GM12874 (cell line): ENCODE data around the gene S100A9.

ENCODE experiments used
- TF ChIP-seq, protein P1 (sequence below): IDR thresholded peaks from 2 replicates; pipeline ENCODE4 v1.5.1; 2011; ENCODE audit warnings: low read depth, mild to moderate bottlenecking, control low read depth, low read length, moderate library complexity; ENCODE audit not compliant: insufficient read depth

S100A9 gene

DNA sequence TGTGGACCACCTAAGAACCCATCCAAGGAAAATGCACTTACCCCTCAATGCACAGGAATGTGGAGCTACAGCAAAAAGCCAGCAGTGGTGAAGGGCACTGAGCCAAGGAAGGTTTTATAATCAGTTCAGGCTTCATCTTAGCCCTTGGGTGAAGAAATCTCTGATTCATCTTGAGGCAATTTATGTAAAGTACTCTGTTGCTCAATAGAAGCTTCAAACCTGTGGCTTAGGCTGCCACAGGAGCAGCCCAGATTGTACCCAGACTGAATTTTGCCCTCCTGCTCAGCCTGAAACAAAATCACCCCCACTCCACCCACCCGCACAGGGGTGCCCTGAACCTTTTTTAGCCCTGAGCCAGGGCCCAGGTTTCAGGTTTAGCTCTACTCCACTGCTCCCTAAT lies 17.9 kb downstream of the S100A9 start, which contains the start of gene S100A12:
TSS of gene S100A12 (minus strand) at position 111 of the 400 bp plus-strand sequence. CDS start 1,029 bp downstream, outside the sequence.
- TF ChIP-seq, protein P1, sequence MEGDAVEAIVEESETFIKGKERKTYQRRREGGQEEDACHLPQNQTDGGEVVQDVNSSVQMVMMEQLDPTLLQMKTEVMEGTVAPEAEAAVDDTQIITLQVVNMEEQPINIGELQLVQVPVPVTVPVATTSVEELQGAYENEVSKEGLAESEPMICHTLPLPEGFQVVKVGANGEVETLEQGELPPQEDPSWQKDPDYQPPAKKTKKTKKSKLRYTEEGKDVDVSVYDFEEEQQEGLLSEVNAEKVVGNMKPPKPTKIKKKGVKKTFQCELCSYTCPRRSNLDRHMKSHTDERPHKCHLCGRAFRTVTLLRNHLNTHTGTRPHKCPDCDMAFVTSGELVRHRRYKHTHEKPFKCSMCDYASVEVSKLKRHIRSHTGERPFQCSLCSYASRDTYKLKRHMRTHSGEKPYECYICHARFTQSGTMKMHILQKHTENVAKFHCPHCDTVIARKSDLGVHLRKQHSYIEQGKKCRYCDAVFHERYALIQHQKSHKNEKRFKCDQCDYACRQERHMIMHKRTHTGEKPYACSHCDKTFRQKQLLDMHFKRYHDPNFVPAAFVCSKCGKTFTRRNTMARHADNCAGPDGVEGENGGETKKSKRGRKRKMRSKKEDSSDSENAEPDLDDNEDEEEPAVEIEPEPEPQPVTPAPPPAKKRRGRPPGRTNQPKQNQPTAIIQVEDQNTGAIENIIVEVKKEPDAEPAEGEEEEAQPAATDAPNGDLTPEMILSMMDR, result no peak

DNA sequence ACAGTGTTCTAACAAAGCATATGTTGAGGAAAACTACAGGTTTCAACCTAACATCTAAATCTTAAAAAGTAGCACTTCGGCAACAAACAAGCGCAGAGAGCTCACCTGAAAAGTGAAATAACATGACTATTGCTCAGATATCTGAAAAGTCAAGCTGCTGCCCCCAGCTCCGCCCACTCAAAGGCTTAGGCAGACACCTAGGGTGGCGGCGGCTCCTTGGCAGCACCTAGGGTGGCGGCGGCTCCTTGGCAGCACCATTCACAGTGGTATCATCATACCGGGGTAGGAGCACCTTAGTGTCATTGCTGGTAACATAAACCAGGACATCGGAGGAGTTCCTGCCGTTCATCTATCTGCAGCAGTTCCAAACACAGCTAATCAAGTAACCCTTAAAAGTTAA lies 21.9 kb downstream of the S100A9 start:
- TF ChIP-seq, protein P1, result no peak

DNA sequence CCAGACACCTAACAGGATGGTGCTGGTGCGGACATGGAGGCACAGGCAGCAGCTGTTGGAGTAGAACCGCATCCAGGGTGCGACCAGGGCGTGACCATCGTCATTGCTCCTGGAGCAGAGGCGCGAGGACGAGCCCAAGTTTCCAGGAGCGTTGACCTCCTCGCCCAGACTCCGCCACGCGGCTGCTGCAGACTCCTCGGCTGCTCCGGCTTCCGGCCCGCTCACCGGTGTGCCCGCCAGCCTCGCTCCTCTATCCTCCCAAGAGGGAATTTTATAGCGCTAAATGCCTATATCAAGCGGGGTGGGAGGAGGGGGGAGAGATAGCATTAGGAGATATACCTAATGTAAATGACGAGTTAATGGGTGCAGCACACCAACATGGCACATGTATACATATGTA lies 23.1 kb downstream of the S100A9 start:
- TF ChIP-seq, protein P1, result no peak

DNA sequence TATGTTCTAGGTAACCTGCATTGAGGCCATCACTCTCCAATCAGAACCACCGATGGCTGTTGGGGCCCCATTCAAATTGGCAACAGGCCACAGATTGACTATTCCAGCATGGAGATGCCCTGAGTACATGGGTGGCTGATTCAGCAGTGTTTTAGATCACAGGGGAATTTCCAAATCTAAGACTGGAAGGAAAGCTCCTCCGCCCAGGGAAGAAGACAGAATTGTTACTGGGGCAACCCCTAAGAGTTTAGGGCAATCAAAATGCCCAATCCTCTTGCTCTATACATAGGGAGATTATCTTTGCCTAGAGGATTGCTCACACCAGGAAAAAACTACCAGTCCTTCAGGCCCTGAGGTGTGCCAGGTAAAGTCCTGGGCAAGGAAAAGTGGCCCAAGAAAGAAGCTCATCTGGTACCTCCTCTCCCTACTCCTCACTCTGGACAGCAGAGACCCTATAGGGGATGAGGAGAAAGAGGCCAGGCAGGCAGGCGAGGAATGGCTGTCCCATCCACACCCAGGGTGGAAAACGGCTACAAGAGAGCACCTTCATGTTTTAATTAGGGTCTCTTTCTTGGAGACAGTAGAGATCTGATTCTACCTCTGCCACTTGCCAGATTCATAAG lies 27.4 kb downstream of the S100A9 start:
- TF ChIP-seq, protein P1, result no peak

DNA sequence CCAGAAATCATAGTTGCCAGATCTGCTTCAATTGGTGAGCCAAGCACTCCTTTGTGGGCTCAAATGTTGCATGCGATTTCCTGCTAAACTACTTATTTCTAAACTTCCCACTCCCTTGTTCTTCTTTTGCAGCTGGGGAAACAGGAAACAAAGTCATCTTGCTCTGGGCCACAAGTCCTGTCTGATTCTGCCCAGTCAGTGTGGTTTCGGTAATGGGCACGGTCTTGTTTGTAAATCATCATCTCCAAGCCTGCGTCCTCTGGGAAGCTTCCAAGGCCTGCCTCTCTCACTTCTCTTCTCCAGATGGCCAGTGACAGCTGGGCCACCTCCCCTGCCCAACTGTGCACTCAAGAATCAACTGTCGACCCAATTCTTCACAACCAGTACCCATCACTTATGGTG lies 28.8 kb downstream of the S100A9 start:
- TF ChIP-seq, protein P1, result no peak

DNA sequence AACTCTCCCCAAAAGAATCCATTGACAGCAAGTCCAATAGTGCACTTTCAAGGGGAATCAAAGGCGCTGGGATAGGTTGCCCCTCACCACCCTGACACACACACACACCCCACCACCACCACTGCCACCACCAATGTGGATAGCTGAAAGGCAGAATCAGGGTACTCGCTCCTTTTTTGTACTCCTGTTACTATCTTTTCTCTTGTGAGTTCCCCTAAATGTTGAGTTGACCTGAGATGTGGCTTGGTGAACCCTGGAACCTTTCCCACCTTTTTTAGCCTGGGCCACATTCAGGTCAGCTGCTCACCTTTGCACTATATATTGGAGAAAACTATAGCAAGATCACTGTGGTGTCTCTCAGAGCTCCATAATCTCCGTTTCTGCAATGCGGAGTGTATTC lies 29.3 kb downstream of the S100A9 start:
- TF ChIP-seq, protein P1, result no peak

DNA sequence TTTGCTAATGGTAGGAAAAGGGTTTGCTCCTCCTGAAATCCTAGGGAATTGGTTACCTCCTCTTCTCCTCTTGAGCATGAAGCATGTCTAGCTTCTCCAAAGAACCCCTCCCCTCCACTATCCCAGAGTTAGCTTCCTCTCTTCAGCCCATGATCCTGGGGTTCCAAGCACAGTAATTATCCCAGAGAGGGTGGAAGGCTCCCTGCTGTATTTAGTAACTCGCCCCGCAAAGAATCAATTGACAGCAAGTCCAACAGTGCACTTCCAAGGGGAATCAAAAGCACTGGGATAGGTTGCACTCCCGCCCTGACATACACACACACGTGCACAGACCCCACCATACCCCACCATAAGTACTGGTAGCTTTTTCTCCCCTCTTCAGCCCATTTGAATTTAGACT lies 30.1 kb downstream of the S100A9 start:
- TF ChIP-seq, protein P1, result no peak

DNA sequence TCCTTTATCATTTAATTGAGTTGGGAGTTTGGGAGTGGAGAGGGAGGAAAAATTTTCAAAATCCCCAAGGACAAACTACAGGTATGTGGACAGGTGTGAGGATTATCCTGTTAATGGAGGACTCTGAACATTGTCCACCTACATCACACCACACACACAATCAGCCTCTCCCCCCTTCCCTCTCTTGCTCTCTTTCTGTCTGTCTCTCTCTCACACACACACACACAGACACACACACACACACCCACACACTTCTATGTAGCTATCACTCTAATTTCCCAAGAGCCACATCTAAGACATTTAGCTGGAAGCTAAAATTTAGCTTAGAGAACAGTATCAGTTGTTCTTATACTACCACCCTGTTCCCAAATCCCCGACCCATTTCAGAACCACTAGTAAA lies 31.7 kb downstream of the S100A9 start:
- TF ChIP-seq, protein P1, result no peak
